ENCODE results near the gene C7orf33. TPM values are rescaled to one million over a fixed set of nuclear protein-coding genes. Genes with fewer than 3 reads are reported as not detected.

Gene C7orf33
- total and polyA plus RNA-seq, 2 experiments from 2014 or later: not detected

DNA sequence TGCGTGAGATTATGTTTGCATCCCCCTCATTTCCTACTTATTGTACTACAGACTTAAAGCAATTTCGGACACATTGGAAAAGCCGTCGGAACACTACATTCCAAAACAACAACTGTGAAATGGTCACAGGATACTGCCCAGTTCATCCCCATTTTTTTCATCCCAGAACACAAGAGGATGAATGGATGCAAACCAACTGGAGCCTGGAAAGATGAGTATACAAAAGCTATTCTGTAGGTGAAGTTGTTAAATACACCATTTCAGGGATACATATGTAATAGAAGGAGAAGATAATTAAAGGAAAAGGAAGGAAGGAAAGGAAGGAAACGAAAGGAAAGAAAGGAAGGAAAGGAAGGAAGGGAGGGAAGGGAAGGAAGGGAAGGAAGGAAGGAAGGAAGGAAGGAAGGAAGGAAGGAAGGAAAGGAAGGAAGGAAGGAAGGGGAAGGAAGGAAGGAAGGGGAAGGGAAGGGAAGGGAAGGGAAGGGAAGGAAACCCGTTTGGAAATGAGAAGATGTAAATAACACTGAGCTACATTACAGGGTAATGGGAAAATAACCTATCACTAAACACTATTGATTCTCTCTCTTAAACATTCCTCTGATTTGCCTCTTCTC, 48.6 kb upstream of the C7orf33 start (continued):
- TF ChIP-seq, protein P1, sequence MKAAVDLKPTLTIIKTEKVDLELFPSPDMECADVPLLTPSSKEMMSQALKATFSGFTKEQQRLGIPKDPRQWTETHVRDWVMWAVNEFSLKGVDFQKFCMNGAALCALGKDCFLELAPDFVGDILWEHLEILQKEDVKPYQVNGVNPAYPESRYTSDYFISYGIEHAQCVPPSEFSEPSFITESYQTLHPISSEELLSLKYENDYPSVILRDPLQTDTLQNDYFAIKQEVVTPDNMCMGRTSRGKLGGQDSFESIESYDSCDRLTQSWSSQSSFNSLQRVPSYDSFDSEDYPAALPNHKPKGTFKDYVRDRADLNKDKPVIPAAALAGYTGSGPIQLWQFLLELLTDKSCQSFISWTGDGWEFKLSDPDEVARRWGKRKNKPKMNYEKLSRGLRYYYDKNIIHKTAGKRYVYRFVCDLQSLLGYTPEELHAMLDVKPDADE (IDR thresholded peaks at IDR 0.05): no peak

- Histone ChIP-seq H3K36me3 (ENCODE audit: insufficient read depth) (no peaks in the 10 kb centered on the region), H3K4me1 (ENCODE audit: insufficient read depth) (no peaks in the 10 kb centered on the region), H3K4me2 (no peak overlapping the region), H3K9me2 (ENCODE audit: insufficient read depth) (peaks cover 3% of the 10 kb centered on the region; the same call in 1 of the 2 replicates), H4K20me1 (replicated peaks; ENCODE audit: insufficient read depth) (no peaks in the 10 kb centered on the region), H3K4me3 (no peak overlapping the region), H3K27ac (ENCODE audit: low read depth) (no peak overlapping the region), H2AFZ (no peak overlapping the region), H3K79me2 (replicated peaks; ENCODE audit: insufficient read depth) (no peaks in the 10 kb centered on the region), H3F3A (replicated peaks; ENCODE audit: low read depth) (no peaks in the 10 kb centered on the region), H3K27me3 (ENCODE audit: insufficient read depth) (no peaks in the 10 kb centered on the region)
- H3K4me1 Mint-ChIP-seq: no peaks in the 10 kb centered on the region
- no peak overlapping the region for H3K27ac Mint-ChIP-seq
- TF ChIP-seq ZNF462 (CRISPR knock-in tag; IDR thresholded peaks at IDR 0.05) (no peak), JUNB (IDR thresholded peaks at IDR 0.05; ENCODE audit: unreplicated experiment) (no peak), REST (IDR thresholded peaks at IDR 0.05; ENCODE audit: unreplicated experiment) (no peak), EZH2phosphoT487 (IDR thresholded peaks at IDR 0.05; ENCODE audit: unreplicated experiment) (no peak), EZH2 (IDR thresholded peaks at IDR 0.05; ENCODE audit: low read depth, unreplicated experiment) (no peak), NANOG (IDR thresholded peaks at IDR 0.05; ENCODE audit: borderline replicate concordance) (no peak), CREB1 (CRISPR knock-in tag; IDR thresholded peaks at IDR 0.05; ENCODE audit: low read depth) (no peak)
- TF ChIP-seq, protein P1 (IDR thresholded peaks at IDR 0.05): no peak
- no peaks in the 10 kb centered on the region for H3K9me3 Mint-ChIP-seq
- H3K4me3 Mint-ChIP-seq: no peak overlapping the region
- ATAC-seq (no peak), DNase-seq (ENCODE audit: low spot score) (no peak)
- no peaks in the 10 kb centered on the region for H3K27me3 Mint-ChIP-seq (ENCODE audit: insufficient read depth, low read depth, poor library complexity)
- H3K36me3 Mint-ChIP-seq (ENCODE audit: low read depth): no peaks in the 10 kb centered on the region
These were observed 47.3 kb upstream of the C7orf33 start for GRCh38 chr7:148543302-148543701.
